22Rv1 (cell line): ENCODE results near the gene FAM222A.

Source experiments
- CTCF ChIP-seq: fragments of 450-650 bp; IDR thresholded peaks from 2 replicates; pipeline ENCODE4 v1.5.1; 2017; ENCODE audit warnings: mild to moderate bottlenecking
- ZFX ChIP-seq: fragments of 450-650 bp; IDR thresholded peaks from 2 replicates; pipeline ENCODE4 v1.6.1; 2017; ENCODE audit warnings: antibody characterized with exemption, borderline replicate concordance

GRCh38 chr12:109687250-109687649, 26.4 kb upstream of the FAM222A start:
- TF ChIP-seq CTCF (no peak), ZFX (no peak)
